ENCODE measurements around the gene PJVK.
"Not testable (repeated sequence)": the region's sequence is repeated elsewhere in the genome, so short reads cannot be mapped to it uniquely, and the experiment has no call there.

PJVK gene

DNA sequence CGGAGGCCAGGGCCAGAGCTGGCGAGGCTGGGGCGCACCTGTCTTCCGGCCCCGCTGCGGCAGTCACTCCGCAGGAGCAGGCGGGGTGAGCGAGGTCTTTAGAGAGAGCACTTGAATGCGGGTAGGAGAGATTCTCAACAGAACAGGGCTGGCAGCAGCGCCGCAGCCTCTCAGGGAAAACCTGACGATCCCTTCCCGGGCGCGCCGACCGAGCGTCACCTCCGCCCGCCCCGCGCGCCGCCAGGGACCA lies 729 bp upstream of the PJVK start:
- H3K27ac ChIP-seq (ENCODE audit: insufficient read depth in 1 of 2, low read depth in 1 of 2, low read length in 2 of 2, poor library complexity in 1 of 2, severe bottlenecking in 2 of 2), result peak overlapping the region; percentile 92 to 97
- no peak for DNase-seq
- POLR2A ChIA-PET, result interaction anchor here (0.7 to 1.2 kb wide), 2 partner anchors 30 to 36 kb away, joined by 3 read pairs; partner anchors contain the start of gene PLEKHA3
- WGBS (ENCODE audit: insufficient coverage), result 0% methylated on average over 25 of the region's 25 CpGs
- peaks cover 8 to 28% (median 19%) of the 10 kb centered on the region in 4 experiments for H3K4me1 ChIP-seq (ENCODE audit: control extremely low read depth in 1 of 4, control insufficient read depth in 4 of 4, insufficient read depth in 4 of 4, low read length in 3 of 4)
- H3K4me3 ChIP-seq (ENCODE audit: control insufficient read depth in 1 of 7, extremely low read depth in 1 of 7, insufficient read depth in 4 of 7, low read depth in 2 of 7, low read length in 6 of 7), result peak overlapping the region; percentile 82 to 99 (median 95)
- peaks cover 6 to 30% (median 18%) of the 10 kb centered on the region in 4 experiments for H3K36me3 ChIP-seq (ENCODE audit: control insufficient read depth in 4 of 4, insufficient read depth in 4 of 4, low read length in 3 of 4)
- no peaks in the 10 kb centered on the region for H3K27me3 ChIP-seq (replicated peaks in 2 of 5; ENCODE audit: control insufficient read depth in 4 of 5, insufficient read depth in 5 of 5, low read length in 4 of 5)
- CTCF ChIA-PET, result interaction anchor here (0.7 to 1.5 kb wide), 2 partner anchors 8 to 35 kb away, joined by 3 to 4 read pairs; no protein-coding TSS in a partner anchor
- no peaks in the 10 kb centered on the region for H3K9me3 ChIP-seq (ENCODE audit: control extremely low read depth in 1 of 5, control insufficient read depth in 4 of 5, insufficient read depth in 2 of 5, low read depth in 1 of 5, low read length in 4 of 5)

DNA sequence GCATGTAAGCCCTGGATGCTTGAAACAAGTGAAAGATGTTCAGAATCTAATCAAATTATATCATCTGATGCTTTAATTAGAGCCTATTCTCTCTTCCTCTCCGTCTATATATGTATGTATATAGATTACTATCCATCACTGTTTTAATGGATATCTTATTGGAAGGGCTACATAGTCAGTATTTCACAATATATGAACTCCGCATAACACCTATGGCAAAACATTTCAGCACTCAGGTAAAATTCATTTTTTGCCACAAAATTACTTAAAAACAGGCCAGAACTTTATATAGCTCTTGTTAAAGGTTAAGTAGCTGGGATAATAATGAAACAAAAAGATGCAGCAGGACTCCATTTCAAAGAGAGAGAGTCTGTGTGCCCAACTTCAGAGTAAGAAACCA lies 1.2 kb downstream of the PJVK start:
- Histone ChIP-seq H3K4me3 (ENCODE audit: control insufficient read depth in 1 of 7, extremely low read depth in 1 of 7, insufficient read depth in 4 of 7, low read depth in 2 of 7, low read length in 6 of 7) (peak overlapping the region in 2 of 7 experiments; percentile 23 to 94), H3K9me3 (ENCODE audit: control extremely low read depth in 1 of 5, control insufficient read depth in 4 of 5, insufficient read depth in 2 of 5, low read depth in 1 of 5, low read length in 4 of 5) (no peaks in the 10 kb centered on the region), H3K27ac (ENCODE audit: insufficient read depth in 1 of 2, low read depth in 1 of 2, low read length in 2 of 2, poor library complexity in 1 of 2, severe bottlenecking in 2 of 2) (no peak overlapping the region), H3K4me1 (ENCODE audit: control extremely low read depth in 1 of 4, control insufficient read depth in 4 of 4, insufficient read depth in 4 of 4, low read length in 3 of 4) (peaks cover 8 to 28% (median 19%) of the 10 kb centered on the region in 4 experiments), H3K27me3 (replicated peaks in 2 of 5; ENCODE audit: control insufficient read depth in 4 of 5, insufficient read depth in 5 of 5, low read length in 4 of 5) (no peaks in the 10 kb centered on the region), H3K36me3 (ENCODE audit: control insufficient read depth in 4 of 4, insufficient read depth in 4 of 4, low read length in 3 of 4) (peaks cover 0 to 14% (median 9%) of the 10 kb centered on the region in 4 experiments)
- ChIA-PET POLR2A (no interaction called here), CTCF (no interaction called here)
- whole genome bisulfite sequencing (ENCODE audit: insufficient coverage), result no CpG with 5 or more reads among the region's 2 CpGs
- no peak for DNase-seq

- Histone ChIP-seq H3K27ac (ENCODE audit: insufficient read depth in 1 of 2, low read depth in 1 of 2, low read length in 2 of 2, poor library complexity in 1 of 2, severe bottlenecking in 2 of 2) (no peak overlapping the region), H3K36me3 (ENCODE audit: control insufficient read depth in 4 of 4, insufficient read depth in 4 of 4, low read length in 3 of 4) (peaks cover 0 to 10% (median 7%) of the 10 kb centered on the region in 4 experiments), H3K27me3 (replicated peaks in 2 of 5; ENCODE audit: control insufficient read depth in 4 of 5, insufficient read depth in 5 of 5, low read length in 4 of 5) (no peaks in the 10 kb centered on the region), H3K9me3 (ENCODE audit: control extremely low read depth in 1 of 5, control insufficient read depth in 4 of 5, insufficient read depth in 2 of 5, low read depth in 1 of 5, low read length in 4 of 5) (no peaks in the 10 kb centered on the region), H3K4me3 (ENCODE audit: control insufficient read depth in 1 of 7, extremely low read depth in 1 of 7, insufficient read depth in 4 of 7, low read depth in 2 of 7, low read length in 6 of 7) (no peak overlapping the region), H3K4me1 (ENCODE audit: control extremely low read depth in 1 of 4, control insufficient read depth in 4 of 4, insufficient read depth in 4 of 4, low read length in 3 of 4) (peaks cover 8 to 28% (median 19%) of the 10 kb centered on the region in 4 experiments)
- no peak for DNase-seq
- WGBS (ENCODE audit: insufficient coverage), result no CpG with 5 or more reads among the region's 5 CpGs
- ChIA-PET POLR2A (no interaction called here), CTCF (no interaction called here)
Measured at GRCh38 chr2:178452870-178453269, 1.7 kb downstream of the PJVK start.

- H3K4me1 ChIP-seq (ENCODE audit: control extremely low read depth in 1 of 4, control insufficient read depth in 4 of 4, insufficient read depth in 4 of 4, low read length in 3 of 4), result peaks cover 0 to 11% (median 4%) of the 10 kb centered on the region in 4 experiments
- H3K4me3 ChIP-seq (ENCODE audit: control insufficient read depth in 1 of 7, extremely low read depth in 1 of 7, insufficient read depth in 4 of 7, low read depth in 2 of 7, low read length in 6 of 7), result no peak overlapping the region
- H3K9me3 ChIP-seq (ENCODE audit: control extremely low read depth in 1 of 5, control insufficient read depth in 4 of 5, insufficient read depth in 2 of 5, low read depth in 1 of 5, low read length in 4 of 5), result no peaks in the 10 kb centered on the region
- DNase-seq, result no peak
- ChIA-PET CTCF (interaction anchor here (1.7 to 1.8 kb wide), 2 partner anchors 13 to 46 kb away, joined by 4 to 5 read pairs; no protein-coding TSS in a partner anchor), POLR2A (no interaction called here)
- WGBS (ENCODE audit: insufficient coverage), result 98% methylated on average over 5 of the region's 5 CpGs
- H3K27me3 ChIP-seq (replicated peaks in 2 of 5; ENCODE audit: control insufficient read depth in 4 of 5, insufficient read depth in 5 of 5, low read length in 4 of 5), result no peaks in the 10 kb centered on the region
- H3K27ac ChIP-seq (ENCODE audit: insufficient read depth in 1 of 2, low read depth in 1 of 2, low read length in 2 of 2, poor library complexity in 1 of 2, severe bottlenecking in 2 of 2), result no peak overlapping the region
- H3K36me3 ChIP-seq (ENCODE audit: control insufficient read depth in 4 of 4, insufficient read depth in 4 of 4, low read length in 3 of 4), result no peaks in the 10 kb centered on the region
Measured at GRCh38 chr2:178455947-178456346, 4.8 kb downstream of the PJVK start.

- DNase-seq, result no peak
- CTCF ChIA-PET, result interaction anchor here (0.8 to 2.8 kb wide), 2 partner anchors 11 to 15 kb away, joined by 4 to 15 read pairs; no protein-coding TSS in a partner anchor
- no peaks in the 10 kb centered on the region for H3K9me3 ChIP-seq (ENCODE audit: control extremely low read depth in 1 of 5, control insufficient read depth in 4 of 5, insufficient read depth in 2 of 5, low read depth in 1 of 5, low read length in 4 of 5)
- no peak overlapping the region for H3K27ac ChIP-seq (ENCODE audit: insufficient read depth in 1 of 2, low read depth in 1 of 2, low read length in 2 of 2, poor library complexity in 1 of 2, severe bottlenecking in 2 of 2)
- no peaks in the 10 kb centered on the region for H3K27me3 ChIP-seq (replicated peaks in 2 of 5; ENCODE audit: control insufficient read depth in 4 of 5, insufficient read depth in 5 of 5, low read length in 4 of 5)
- no peaks in the 10 kb centered on the region for H3K36me3 ChIP-seq (ENCODE audit: control insufficient read depth in 4 of 4, insufficient read depth in 4 of 4, low read length in 3 of 4)
- POLR2A ChIA-PET, result no interaction called here
- 97% methylated on average over 11 of the region's 11 CpGs for WGBS (ENCODE audit: insufficient coverage)
- no peaks in the 10 kb centered on the region for H3K4me1 ChIP-seq (ENCODE audit: control extremely low read depth in 1 of 4, control insufficient read depth in 4 of 4, insufficient read depth in 4 of 4, low read length in 3 of 4)
- H3K4me3 ChIP-seq (ENCODE audit: control insufficient read depth in 1 of 7, extremely low read depth in 1 of 7, insufficient read depth in 4 of 7, low read depth in 2 of 7, low read length in 6 of 7), result no peak overlapping the region
Measured at GRCh38 chr2:178457390-178457886, 6.3 kb downstream of the PJVK start.

GRCh38 chr2:178469219-178469849 lies 18.2 kb downstream of the PJVK start:
- POLR2A ChIA-PET, result no interaction called here
- H3K36me3 ChIP-seq (ENCODE audit: control insufficient read depth in 4 of 4, insufficient read depth in 4 of 4, low read length in 3 of 4), result peaks cover 9 to 37% (median 18%) of the 10 kb centered on the region in 4 experiments
- CTCF ChIA-PET, result interaction anchor here (0.9 to 2.8 kb wide), 3 partner anchors 10 to 49 kb away, joined by 3 to 15 read pairs (median 4); no protein-coding TSS in a partner anchor
- no peak for DNase-seq
- no peaks in the 10 kb centered on the region for H3K27me3 ChIP-seq (replicated peaks in 2 of 5; ENCODE audit: control insufficient read depth in 4 of 5, insufficient read depth in 5 of 5, low read length in 4 of 5)
- 98% methylated on average over 2 of the region's 7 CpGs for WGBS (ENCODE audit: insufficient coverage)
- no peak overlapping the region for H3K27ac ChIP-seq (ENCODE audit: insufficient read depth in 1 of 2, low read depth in 1 of 2, low read length in 2 of 2, poor library complexity in 1 of 2, severe bottlenecking in 2 of 2)
- H3K9me3 ChIP-seq (ENCODE audit: control extremely low read depth in 1 of 5, control insufficient read depth in 4 of 5, insufficient read depth in 2 of 5, low read depth in 1 of 5, low read length in 4 of 5), result no peaks in the 10 kb centered on the region
- H3K4me1 ChIP-seq (ENCODE audit: control extremely low read depth in 1 of 4, control insufficient read depth in 4 of 4, insufficient read depth in 4 of 4, low read length in 3 of 4), result no peaks in the 10 kb centered on the region
- no peak overlapping the region for H3K4me3 ChIP-seq (ENCODE audit: control insufficient read depth in 1 of 7, extremely low read depth in 1 of 7, insufficient read depth in 4 of 7, low read depth in 2 of 7, low read length in 6 of 7)

DNA sequence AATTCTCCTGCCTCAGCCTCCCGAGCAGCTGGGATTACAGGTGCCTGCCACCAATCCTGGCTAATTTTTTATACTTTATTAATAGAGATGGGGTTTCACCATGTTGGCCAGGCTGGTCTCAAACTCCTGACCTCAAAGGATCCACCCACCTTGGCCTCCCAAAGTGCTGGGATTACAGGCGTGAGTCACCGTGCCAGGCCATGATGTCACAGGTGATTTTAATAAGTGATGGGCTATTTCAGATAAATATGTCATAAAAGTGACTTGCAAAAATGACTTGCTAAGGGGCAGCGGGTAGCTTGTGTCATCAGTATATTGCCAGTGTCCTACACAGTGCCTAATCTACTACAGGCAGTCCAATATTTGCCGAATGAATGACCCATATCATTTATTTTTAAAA lies 20.1 kb downstream of the PJVK start:
- H3K4me1 ChIP-seq (ENCODE audit: control extremely low read depth in 1 of 4, control insufficient read depth in 4 of 4, insufficient read depth in 4 of 4, low read length in 3 of 4); H3K9me3 ChIP-seq (ENCODE audit: control extremely low read depth in 1 of 5, control insufficient read depth in 4 of 5, insufficient read depth in 2 of 5, low read depth in 1 of 5, low read length in 4 of 5); H3K27me3 ChIP-seq (replicated peaks in 2 of 5; ENCODE audit: control insufficient read depth in 4 of 5, insufficient read depth in 5 of 5, low read length in 4 of 5); DNase-seq; H3K4me3 ChIP-seq (ENCODE audit: control insufficient read depth in 1 of 7, extremely low read depth in 1 of 7, insufficient read depth in 4 of 7, low read depth in 2 of 7, low read length in 6 of 7); H3K27ac ChIP-seq (ENCODE audit: insufficient read depth in 1 of 2, low read depth in 1 of 2, low read length in 2 of 2, poor library complexity in 1 of 2, severe bottlenecking in 2 of 2); POLR2A ChIA-PET: not testable (repeated sequence)
- no CpG with 5 or more reads among the region's 5 CpGs for WGBS (ENCODE audit: insufficient coverage)
- CTCF ChIA-PET, result interaction anchor here (0.7 kb wide), 1 partner anchor 1135 kb away, joined by 3 read pairs; no protein-coding TSS in a partner anchor
- peaks cover 5 to 23% (median 12%) of the 10 kb centered on the region in 4 experiments for H3K36me3 ChIP-seq (ENCODE audit: control insufficient read depth in 4 of 4, insufficient read depth in 4 of 4, low read length in 3 of 4)

Data from common myeloid progenitor, CD34-positive (primary cell).